T-helper 17 cell (primary cell): ENCODE data around the gene ZNF709. TPM values are rescaled to one million over a fixed set of nuclear protein-coding genes. Genes with fewer than 3 reads are reported as not detected.
"Not testable (repeated sequence)": the region's sequence is repeated elsewhere in the genome, so short reads cannot be mapped to it uniquely, and the experiment has no call there.

Experiments
- ATAC-seq: fragments of 150-1000 bp; cut with Tn5 transposase; 2 replicates; pipeline ENCODE4 v1.10.0; 2021; ENCODE audit warnings: mild to moderate bottlenecking, moderate library complexity
- DNase-seq, 3 donors: peaks; one replicate each; pipeline versions ENCODE4 v3.0.0 to v3.0.0-alpha.2; 2020 to 2021
- H3K9me3 ChIP-seq: one replicate; pipeline ENCODE4 v1.7.0; 2013; ENCODE audit warnings: low read length, mild to moderate bottlenecking; ENCODE audit not compliant: control insufficient read depth, poor library complexity, severe bottlenecking
- H3K27ac Mint-ChIP-seq: one replicate; pipeline ENCODE4 v1.8.0; 2022; ENCODE audit warnings: mild to moderate bottlenecking, moderate library complexity, mixed read lengths
- H3K27me3 Mint-ChIP-seq: one replicate; pipeline ENCODE4 v1.8.0; 2022; ENCODE audit warnings: mixed read lengths
- H3K36me3 Mint-ChIP-seq: one replicate; pipeline ENCODE4 v1.8.0; 2022; ENCODE audit warnings: low read depth, mixed read lengths
- H3K4me1 Mint-ChIP-seq: one replicate; pipeline ENCODE4 v1.8.0; 2022; ENCODE audit warnings: mild to moderate bottlenecking, mixed read lengths
- H3K4me3 Mint-ChIP-seq: one replicate; pipeline ENCODE4 v1.8.0; 2022; ENCODE audit warnings: mild to moderate bottlenecking, moderate library complexity, mixed read lengths
- total RNA-seq, 4 donors: library from RNA in 2 of 4; stranded (reverse) in 2 of 4; gene quantifications; one replicate each; pipeline ENCODE4 v1.2.3 and lab custom pipeline; 2022 to 2026

Gene ZNF709
- total RNA-seq, 2 donors from 2014 or later, result 1.5 to 1.6 TPM

- Mint-ChIP-seq H3K4me1 (peaks cover 27% of the 10 kb centered on the region), H3K4me3 (peak overlapping the region; percentile 94), H3K36me3 (no peaks in the 10 kb centered on the region), H3K27ac (peak overlapping the region; percentile 91), H3K27me3 (no peaks in the 10 kb centered on the region)
- DNase-seq (no peak), ATAC-seq (no peak)
- no peaks in the 10 kb centered on the region for H3K9me3 ChIP-seq
Measured at GRCh38 chr19:12484011-12484370, 625 bp downstream of the ZNF709 start.

GRCh38 chr19:12482509-12482886 lies 2.1 kb downstream of the ZNF709 start:
- DNase-seq, result no peak
- Mint-ChIP-seq H3K4me1 (peaks cover 34% of the 10 kb centered on the region), H3K27ac (peak overlapping the region; percentile 12)

GRCh38 chr19:12481781-12482508 lies 2.7 kb downstream of the ZNF709 start:
- Mint-ChIP-seq H3K27ac (peak overlapping the region; percentile 12), H3K4me3 (peak overlapping the region; percentile 47), H3K36me3 (no peaks in the 10 kb centered on the region), H3K4me1 (peaks cover 34% of the 10 kb centered on the region), H3K27me3 (no peaks in the 10 kb centered on the region)
- no peaks in the 10 kb centered on the region for H3K9me3 ChIP-seq
- ATAC-seq, result no peak
- no peak for DNase-seq

More at GRCh38 chr19:12482509-12482886, 2.1 kb downstream of the ZNF709 start:
- Mint-ChIP-seq H3K27me3 (no peaks in the 10 kb centered on the region), H3K36me3 (no peaks in the 10 kb centered on the region), H3K4me3 (peak overlapping the region; percentile 36)
- no peak for ATAC-seq
- H3K9me3 ChIP-seq, result no peaks in the 10 kb centered on the region

GRCh38 chr19:12478234-12478941 lies 6.2 kb downstream of the ZNF709 start:
- no peaks in the 10 kb centered on the region for H3K9me3 ChIP-seq
- H3K4me1 Mint-ChIP-seq, result peaks cover 20% of the 10 kb centered on the region
- H3K4me3 Mint-ChIP-seq, result no peak overlapping the region
- DNase-seq (no peak), ATAC-seq (no peak)
- peak overlapping the region; percentile 27 for H3K27ac Mint-ChIP-seq
- no peaks in the 10 kb centered on the region for H3K27me3 Mint-ChIP-seq
- no peaks in the 10 kb centered on the region for H3K36me3 Mint-ChIP-seq

- DNase-seq, H3K36me3 Mint-ChIP-seq, H3K4me3 Mint-ChIP-seq, H3K4me1 Mint-ChIP-seq, H3K27me3 Mint-ChIP-seq, H3K27ac Mint-ChIP-seq, ATAC-seq: not testable (repeated sequence)
- peaks cover 30% of the 10 kb centered on the region for H3K9me3 ChIP-seq
Measured at GRCh38 chr19:12467651-12468050, 17.0 kb downstream of the ZNF709 start.

- peaks cover 33% of the 10 kb centered on the region for H3K9me3 ChIP-seq
- ATAC-seq, result no peak
- Mint-ChIP-seq H3K27me3 (no peaks in the 10 kb centered on the region), H3K36me3 (peaks cover 2% of the 10 kb centered on the region), H3K27ac (no peak overlapping the region), H3K4me3 (no peak overlapping the region), H3K4me1 (no peaks in the 10 kb centered on the region)
- no peak for DNase-seq
Measured at GRCh38 chr19:12465211-12465610, 19.4 kb downstream of the ZNF709 start.

- peaks cover 30% of the 10 kb centered on the region for H3K9me3 ChIP-seq
- Mint-ChIP-seq H3K27me3 (no peaks in the 10 kb centered on the region), H3K4me3 (no peak overlapping the region), H3K36me3 (peaks cover 2% of the 10 kb centered on the region), H3K4me1 (no peaks in the 10 kb centered on the region), H3K27ac (no peak overlapping the region)
- no peak for ATAC-seq
- no peak for DNase-seq
Measured at GRCh38 chr19:12464769-12465168, 19.8 kb downstream of the ZNF709 start.

- not testable (repeated sequence) for H3K27ac Mint-ChIP-seq, H3K4me1 Mint-ChIP-seq, H3K36me3 Mint-ChIP-seq, ATAC-seq, DNase-seq, H3K4me3 Mint-ChIP-seq, H3K27me3 Mint-ChIP-seq
- peaks cover 28% of the 10 kb centered on the region for H3K9me3 ChIP-seq
Measured at GRCh38 chr19:12464139-12464538, 20.5 kb downstream of the ZNF709 start.

GRCh38 chr19:12453495-12453894 lies 31.1 kb downstream of the ZNF709 start:
- ATAC-seq (no peak), DNase-seq (no peak)
- peaks cover 4% of the 10 kb centered on the region for H3K36me3 Mint-ChIP-seq
- H3K4me1 Mint-ChIP-seq, result no peaks in the 10 kb centered on the region
- peaks cover 4% of the 10 kb centered on the region for H3K9me3 ChIP-seq
- H3K27me3 Mint-ChIP-seq, result no peaks in the 10 kb centered on the region
- H3K4me3 Mint-ChIP-seq, result no peak overlapping the region
- no peak overlapping the region for H3K27ac Mint-ChIP-seq

- Mint-ChIP-seq H3K27ac (no peak overlapping the region), H3K4me3 (no peak overlapping the region), H3K4me1 (no peaks in the 10 kb centered on the region), H3K36me3 (peaks cover 2% of the 10 kb centered on the region), H3K27me3 (no peaks in the 10 kb centered on the region)
- ATAC-seq, result no peak
- peaks cover 4% of the 10 kb centered on the region for H3K9me3 ChIP-seq
- DNase-seq, result no peak
Measured at GRCh38 chr19:12450844-12451243, 33.8 kb downstream of the ZNF709 start.

- peaks cover 4% of the 10 kb centered on the region for H3K9me3 ChIP-seq
- H3K4me3 Mint-ChIP-seq, result no peak overlapping the region
- H3K27ac Mint-ChIP-seq, result no peak overlapping the region
- no peaks in the 10 kb centered on the region for H3K27me3 Mint-ChIP-seq
- no peaks in the 10 kb centered on the region for H3K4me1 Mint-ChIP-seq
- no peak for DNase-seq
- no peak for ATAC-seq
- no peaks in the 10 kb centered on the region for H3K36me3 Mint-ChIP-seq
Measured at GRCh38 chr19:12448808-12449207, 35.8 kb downstream of the ZNF709 start.

GRCh38 chr19:12440541-12441316 lies 43.9 kb downstream of the ZNF709 start, which contains the start of gene ZNF443:
ZNF443 (minus strand) TSS chr19:12441021; CDS start chr19:12440914, 107 bp downstream.
- no peaks in the 10 kb centered on the region for H3K27me3 Mint-ChIP-seq
- H3K4me1 Mint-ChIP-seq, result peaks cover 14% of the 10 kb centered on the region
- peaks cover 2% of the 10 kb centered on the region for H3K36me3 Mint-ChIP-seq
- DNase-seq (peak; percentile 86 to 98 (median 93)), ATAC-seq (peak; percentile 98)
- no peaks in the 10 kb centered on the region for H3K9me3 ChIP-seq
- H3K4me3 Mint-ChIP-seq, result peak within 1 kb of the TSS; percentile 100
- peak within 1 kb of the TSS; percentile 95 for H3K27ac Mint-ChIP-seq
